Measurements from ENCODE around the gene ARMC5. TPM values are rescaled to one million over a fixed set of nuclear protein-coding genes. Genes with fewer than 3 reads are reported as not detected.
A peak's percentile ranks its signal among the peaks of the same experiment; 100 is the strongest.

Gene ARMC5
- total RNA-seq, 1 donor from 2014 or later = 10.9 TPM

DNA sequence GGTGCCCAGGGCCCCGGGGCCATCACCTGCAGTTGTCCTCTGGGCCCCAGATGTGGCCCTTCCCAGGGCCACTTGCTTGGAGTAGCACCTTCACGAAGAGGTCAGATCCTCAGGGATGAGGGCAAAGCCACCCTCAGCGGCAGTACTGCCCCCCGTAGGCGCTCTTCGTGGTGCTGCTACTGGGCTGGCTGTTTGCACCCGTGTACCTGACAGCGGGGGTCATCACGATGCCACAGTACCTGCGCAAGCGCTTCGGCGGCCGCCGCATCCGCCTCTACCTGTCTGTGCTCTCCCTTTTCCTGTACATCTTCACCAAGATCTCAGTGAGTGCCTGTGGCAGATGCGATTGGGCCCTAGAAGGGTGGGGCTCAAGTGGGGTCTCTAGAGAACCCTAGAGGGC is 26.3 kb downstream of the ARMC5 start:
- Mint-ChIP-seq H3K4me1 (peaks cover 9% of the 10 kb centered on the region), H3K9me3 (no peaks in the 10 kb centered on the region)
- POLR2A ChIA-PET = no interaction called here

DNA sequence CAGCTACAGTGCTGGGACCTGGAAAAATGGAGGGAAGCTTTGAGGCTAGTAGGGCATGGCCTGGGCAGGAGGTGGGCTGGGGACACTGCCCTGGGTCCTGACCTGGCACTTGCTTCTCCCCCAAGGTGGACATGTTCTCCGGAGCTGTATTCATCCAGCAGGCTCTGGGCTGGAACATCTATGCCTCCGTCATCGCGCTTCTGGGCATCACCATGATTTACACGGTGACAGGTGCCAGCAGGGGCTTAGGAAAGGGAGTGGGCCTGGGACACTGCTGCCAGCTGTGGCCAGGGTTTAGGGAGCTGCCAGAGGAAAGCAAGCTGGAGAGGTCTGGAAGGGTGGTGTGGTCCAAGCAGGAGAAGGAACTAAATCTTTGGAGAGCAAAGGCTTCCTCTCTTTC is 26.7 kb downstream of the ARMC5 start:
- no peak overlapping the region for H3K4me3 Mint-ChIP-seq
- no peaks in the 10 kb centered on the region for H3K9me3 Mint-ChIP-seq
- H3K27me3 Mint-ChIP-seq = peaks cover 9% of the 10 kb centered on the region
- CTCF ChIA-PET = no interaction called here
- intact Hi-C loops (cut with micrococcal nuclease) = loop anchor here (2.0 kb wide), 1 partner anchor 13 kb away; the partner anchor contains the start of gene TGFB1I1
- DNase-seq = no peak
- H3K4me1 Mint-ChIP-seq = peaks cover 9% of the 10 kb centered on the region
- TF ChIP-seq, protein P1, sequence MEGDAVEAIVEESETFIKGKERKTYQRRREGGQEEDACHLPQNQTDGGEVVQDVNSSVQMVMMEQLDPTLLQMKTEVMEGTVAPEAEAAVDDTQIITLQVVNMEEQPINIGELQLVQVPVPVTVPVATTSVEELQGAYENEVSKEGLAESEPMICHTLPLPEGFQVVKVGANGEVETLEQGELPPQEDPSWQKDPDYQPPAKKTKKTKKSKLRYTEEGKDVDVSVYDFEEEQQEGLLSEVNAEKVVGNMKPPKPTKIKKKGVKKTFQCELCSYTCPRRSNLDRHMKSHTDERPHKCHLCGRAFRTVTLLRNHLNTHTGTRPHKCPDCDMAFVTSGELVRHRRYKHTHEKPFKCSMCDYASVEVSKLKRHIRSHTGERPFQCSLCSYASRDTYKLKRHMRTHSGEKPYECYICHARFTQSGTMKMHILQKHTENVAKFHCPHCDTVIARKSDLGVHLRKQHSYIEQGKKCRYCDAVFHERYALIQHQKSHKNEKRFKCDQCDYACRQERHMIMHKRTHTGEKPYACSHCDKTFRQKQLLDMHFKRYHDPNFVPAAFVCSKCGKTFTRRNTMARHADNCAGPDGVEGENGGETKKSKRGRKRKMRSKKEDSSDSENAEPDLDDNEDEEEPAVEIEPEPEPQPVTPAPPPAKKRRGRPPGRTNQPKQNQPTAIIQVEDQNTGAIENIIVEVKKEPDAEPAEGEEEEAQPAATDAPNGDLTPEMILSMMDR (IDR thresholded peaks at IDR 0.05) = no peak
- H3K36me3 Mint-ChIP-seq (ENCODE audit: low read depth) = peaks cover 9% of the 10 kb centered on the region
- POLR2A ChIA-PET = no interaction called here
- no peak for ATAC-seq (ENCODE audit: low read depth)
- H3K27ac Mint-ChIP-seq = no peak overlapping the region

More for the DNA sequence above, 26.3 kb downstream of the ARMC5 start:
- TF ChIP-seq, protein P1 (IDR thresholded peaks at IDR 0.05) = no peak
- H3K27me3 Mint-ChIP-seq = peaks cover 9% of the 10 kb centered on the region
- H3K4me3 Mint-ChIP-seq = no peak overlapping the region
- CTCF ChIA-PET = interaction anchor here (0.8 kb wide), 1 partner anchor 501 kb away, joined by 3 read pairs; the partner anchor contains the start of gene HSD3B7
- DNase-seq = no peak
- no peak overlapping the region for H3K27ac Mint-ChIP-seq
- intact Hi-C loops (cut with micrococcal nuclease) = no loop called here
- ATAC-seq (ENCODE audit: low read depth) = no peak
- H3K36me3 Mint-ChIP-seq (ENCODE audit: low read depth) = peaks cover 4% of the 10 kb centered on the region

DNA sequence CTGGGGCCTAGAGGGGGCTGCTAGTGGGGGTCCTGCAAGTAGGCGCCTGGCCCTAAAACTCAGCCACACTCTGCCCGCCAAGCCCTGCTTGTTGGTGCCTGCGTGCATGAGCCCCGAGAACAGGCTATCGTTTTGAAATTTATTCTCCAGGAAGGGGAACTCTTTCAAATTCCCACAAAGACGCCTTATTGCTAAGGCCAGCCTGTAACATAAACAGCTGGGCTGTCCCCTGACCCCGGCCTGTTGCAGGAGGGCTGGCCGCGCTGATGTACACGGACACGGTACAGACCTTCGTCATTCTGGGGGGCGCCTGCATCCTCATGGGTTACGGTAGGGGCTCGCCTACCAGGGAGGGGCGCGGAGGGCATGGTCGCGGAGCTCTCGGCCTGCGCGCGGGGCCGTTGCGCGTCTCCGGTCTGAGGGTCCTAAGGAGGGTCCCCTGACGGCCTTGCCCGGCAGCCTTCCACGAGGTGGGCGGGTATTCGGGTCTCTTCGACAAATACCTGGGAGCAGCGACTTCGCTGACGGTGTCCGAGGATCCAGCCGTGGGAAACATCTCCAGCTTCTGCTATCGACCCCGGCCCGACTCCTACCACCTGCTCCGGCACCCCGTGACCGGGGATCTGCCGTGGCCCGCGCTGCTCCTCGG is 27.9 kb downstream of the ARMC5 start:
- peaks cover 9% of the 10 kb centered on the region for H3K4me1 Mint-ChIP-seq
- TF ChIP-seq, protein P1 (IDR thresholded peaks at IDR 0.05) = no peak
- intact Hi-C loops (cut with micrococcal nuclease) = loop anchor here (1.0 to 2.0 kb wide), 3 partner anchors 10 to 28 kb away; partner anchors contain the start of genes ARMC5 and TGFB1I1
- ChIA-PET POLR2A (interaction anchor here (1.0 to 2.3 kb wide), 5 partner anchors 10 to 29 kb away, joined by 3 to 8 read pairs (median 5); partner anchors contain the start of genes ARMC5 and RUSF1), CTCF (no interaction called here)
- H3K27me3 Mint-ChIP-seq = peaks cover 7% of the 10 kb centered on the region
- peak overlapping the region; percentile 86 for H3K4me3 Mint-ChIP-seq
- no peaks in the 10 kb centered on the region for H3K9me3 Mint-ChIP-seq
- DNase-seq (no peak), ATAC-seq (ENCODE audit: low read depth) (no peak)
- H3K27ac Mint-ChIP-seq = no peak overlapping the region
- peaks cover 16% of the 10 kb centered on the region for H3K36me3 Mint-ChIP-seq (ENCODE audit: low read depth)

DNA sequence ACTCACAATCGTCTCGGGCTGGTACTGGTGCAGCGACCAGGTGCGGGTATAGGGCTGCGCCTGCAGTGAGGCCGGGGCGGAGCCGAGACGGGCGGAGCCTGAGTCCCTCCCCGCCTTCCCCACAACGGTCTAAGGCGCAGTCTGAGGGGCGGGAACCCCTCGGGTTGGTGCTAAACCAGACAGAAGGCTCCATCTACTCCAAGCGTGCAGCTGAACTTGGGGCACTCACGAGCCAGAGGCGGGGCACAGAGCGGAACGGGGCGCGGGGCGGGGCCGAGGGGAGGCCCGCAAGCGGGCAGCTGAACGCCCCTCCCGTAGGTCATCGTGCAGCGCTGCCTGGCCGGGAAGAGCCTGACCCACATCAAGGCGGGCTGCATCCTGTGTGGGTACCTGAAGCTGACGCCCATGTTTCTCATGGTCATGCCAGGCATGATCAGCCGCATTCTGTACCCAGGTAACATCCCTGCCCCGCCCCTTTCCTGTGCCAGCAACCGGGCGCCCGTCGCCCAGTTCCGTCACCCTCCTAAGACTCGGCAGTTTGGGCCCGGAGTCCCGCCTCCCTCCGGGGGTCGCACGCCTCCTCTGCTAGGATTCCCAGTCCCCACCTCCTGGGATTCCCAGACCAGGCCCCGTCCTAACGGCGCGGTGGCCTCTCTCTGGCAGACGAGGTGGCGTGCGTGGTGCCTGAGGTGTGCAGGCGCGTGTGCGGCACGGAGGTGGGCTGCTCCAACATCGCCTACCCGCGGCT is 28.6 kb downstream of the ARMC5 start:
- H3K27me3 Mint-ChIP-seq = peaks cover 7% of the 10 kb centered on the region
- ChIA-PET POLR2A (interaction anchor here (0.6 to 2.3 kb wide), 7 partner anchors 11 to 225 kb away, joined by 3 to 8 read pairs (median 4); partner anchors contain the start of genes ARMC5 and RUSF1), CTCF (no interaction called here)
- H3K4me3 Mint-ChIP-seq = peak overlapping the region; percentile 86
- peak; percentile 95 for ATAC-seq (ENCODE audit: low read depth)
- H3K27ac Mint-ChIP-seq = no peak overlapping the region
- peak; percentile 59 for DNase-seq
- H3K9me3 Mint-ChIP-seq = no peaks in the 10 kb centered on the region
- peaks cover 23% of the 10 kb centered on the region for H3K36me3 Mint-ChIP-seq (ENCODE audit: low read depth)
- TF ChIP-seq, protein P1 (IDR thresholded peaks at IDR 0.05) = no peak
- peaks cover 9% of the 10 kb centered on the region for H3K4me1 Mint-ChIP-seq
- intact Hi-C loops (cut with micrococcal nuclease) = loop anchor here (1.0 to 2.0 kb wide), 3 partner anchors 11 to 29 kb away; partner anchors contain the start of genes ARMC5 and TGFB1I1
